IPS DF 6.9 (cell line): ENCODE data around the gene PTPRD.

ENCODE experiments used
- DNase-seq: peaks from one replicate; pipeline ENCODE4 v3.0.0-alpha.2; 2013; ENCODE audit warnings: low read depth, low spot score
- H3K27ac ChIP-seq: one replicate; pipeline ENCODE4 v1.5.1; 2013; ENCODE audit warnings: low read length, control low read depth
- H3K27me3 ChIP-seq: 2 replicates; pipeline ENCODE4 v1.6.1; 2013; ENCODE audit warnings: mild to moderate bottlenecking, low read length; ENCODE audit not compliant: control insufficient read depth, insufficient read depth
- H3K36me3 ChIP-seq: 2 replicates; pipeline ENCODE4 v1.6.1; 2013; ENCODE audit warnings: low read length; ENCODE audit not compliant: control insufficient read depth, insufficient read depth
- H3K4me1 ChIP-seq: 2 replicates; pipeline ENCODE4 v1.6.1; 2013; ENCODE audit warnings: low read length; ENCODE audit not compliant: control insufficient read depth, insufficient read depth
- H3K4me3 ChIP-seq: 2 replicates; pipeline ENCODE4 v1.5.1; 2013; ENCODE audit warnings: mild to moderate bottlenecking, low read length
- H3K9me3 ChIP-seq: 2 replicates; pipeline ENCODE4 v1.6.1; 2013; ENCODE audit warnings: low read length, inconsistent platforms; ENCODE audit not compliant: control insufficient read depth, insufficient read depth
- WGBS: extraction: QIAGEN DNeasy Blood & Tissue Kit; methylation state at CpG from one replicate; pipeline ENCODE4 v1.1.7; 2013; ENCODE audit warnings: mixed read lengths, missing lambda C conversion rate; ENCODE audit not compliant: insufficient read length, insufficient coverage; 5-methylcytosine and 5-hydroxymethylcytosine counted together

Gene PTPRD

DNA sequence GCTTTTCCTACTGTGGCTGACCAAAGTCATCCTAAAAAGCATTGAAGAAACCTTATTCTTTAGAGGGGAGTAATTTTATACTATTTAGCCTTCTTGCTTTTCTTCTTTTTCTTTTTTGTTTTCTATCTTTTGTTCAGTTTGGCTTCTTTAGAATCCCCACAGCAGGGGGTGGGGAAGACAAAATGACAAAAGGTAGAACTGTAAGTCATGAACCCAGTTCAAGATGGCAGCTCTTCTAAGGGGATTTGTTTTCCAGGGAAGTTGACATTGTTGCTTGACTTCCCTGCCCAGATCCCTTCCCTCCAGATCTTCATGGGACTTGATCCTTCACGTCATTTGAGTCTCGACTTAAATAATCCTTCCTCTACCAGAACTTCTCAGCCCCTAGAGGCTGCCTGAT lies 2120.8 kb downstream of the PTPRD start:
- H3K36me3 ChIP-seq = no peaks in the 10 kb centered on the region
- DNase-seq = no peak
- H3K4me3 ChIP-seq = no peak overlapping the region
- no peaks in the 10 kb centered on the region for H3K4me1 ChIP-seq
- no peaks in the 10 kb centered on the region for H3K27me3 ChIP-seq
- no peak overlapping the region for H3K27ac ChIP-seq
- no peaks in the 10 kb centered on the region for H3K9me3 ChIP-seq
- no CpG with 5 or more reads among the region's 2 CpGs for WGBS

DNA sequence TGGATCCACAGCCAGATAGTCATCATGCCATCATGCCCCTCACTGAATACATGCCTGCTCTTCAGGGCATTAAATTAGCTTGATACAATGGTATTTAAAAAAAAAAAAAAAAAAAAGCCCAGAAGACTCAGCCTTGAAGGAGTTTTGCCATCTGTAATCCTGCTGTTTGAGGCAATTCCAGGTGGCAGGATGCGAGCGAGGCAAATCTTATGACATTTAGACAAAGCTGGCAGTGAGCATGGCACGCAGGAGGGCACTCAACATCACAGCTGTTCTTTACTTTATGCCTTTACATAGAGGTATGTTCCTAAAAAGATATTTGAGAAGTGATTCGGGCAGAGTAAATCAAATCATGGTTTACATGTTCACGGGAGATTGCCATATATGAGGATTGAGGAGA lies 2121.2 kb downstream of the PTPRD start:
- no peak for DNase-seq
- Histone ChIP-seq H3K4me1 (no peaks in the 10 kb centered on the region), H3K4me3 (no peak overlapping the region), H3K9me3 (no peaks in the 10 kb centered on the region), H3K27ac (no peak overlapping the region), H3K36me3 (no peaks in the 10 kb centered on the region), H3K27me3 (no peaks in the 10 kb centered on the region)
- WGBS = no CpG with 5 or more reads among the region's 5 CpGs

DNA sequence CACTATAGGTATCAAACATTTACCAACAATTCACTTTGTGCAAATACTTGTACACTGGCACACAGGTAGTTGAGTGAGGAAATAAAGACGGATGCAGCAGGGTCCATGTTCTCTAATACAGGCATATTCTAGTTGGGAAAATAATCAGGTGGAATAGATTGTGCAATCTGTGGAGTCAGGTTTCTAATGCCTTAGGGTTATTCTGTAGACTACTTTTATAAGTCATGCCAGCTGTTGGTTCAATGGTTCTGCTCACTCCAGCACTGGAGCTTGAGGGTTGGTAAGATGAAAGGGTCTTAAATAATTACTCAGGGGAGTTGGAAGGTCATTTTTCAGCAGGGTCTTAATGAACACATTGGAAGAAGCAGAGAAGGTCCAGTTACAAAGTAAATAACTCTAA lies 2123.0 kb downstream of the PTPRD start:
- no CpG with 5 or more reads among the region's 1 CpG for WGBS

DNA sequence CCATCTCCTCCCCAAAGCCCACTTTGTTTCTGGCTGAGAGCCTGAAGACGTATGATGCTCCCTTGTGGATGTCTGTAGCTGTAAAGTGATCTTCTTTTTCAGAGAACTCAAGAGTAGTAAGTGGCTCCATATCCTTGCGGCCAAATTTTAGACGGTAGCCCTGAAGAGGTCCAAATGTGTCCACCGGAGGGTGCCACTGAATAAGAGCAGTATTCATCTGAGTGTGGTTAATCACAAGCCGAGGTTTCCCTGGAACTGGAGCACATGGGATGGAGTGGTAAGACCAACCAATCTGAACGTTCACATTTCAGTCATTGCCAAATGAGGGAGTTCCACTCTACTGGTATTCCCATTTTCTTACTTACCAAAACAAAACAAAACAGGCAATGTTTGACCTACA lies 2126.7 kb downstream of the PTPRD start:
- Histone ChIP-seq H3K27me3 (no peaks in the 10 kb centered on the region), H3K9me3 (no peaks in the 10 kb centered on the region), H3K4me1 (no peaks in the 10 kb centered on the region), H3K36me3 (no peaks in the 10 kb centered on the region), H3K4me3 (no peak overlapping the region), H3K27ac (no peak overlapping the region)
- WGBS = no CpG with 5 or more reads among the region's 6 CpGs
- DNase-seq = peak; percentile 35

More for the DNA sequence above, 2123.0 kb downstream of the PTPRD start:
- Histone ChIP-seq H3K4me3 (no peak overlapping the region), H3K4me1 (no peaks in the 10 kb centered on the region), H3K27ac (no peak overlapping the region), H3K9me3 (no peaks in the 10 kb centered on the region), H3K36me3 (no peaks in the 10 kb centered on the region), H3K27me3 (no peaks in the 10 kb centered on the region)
- no peak for DNase-seq

DNA sequence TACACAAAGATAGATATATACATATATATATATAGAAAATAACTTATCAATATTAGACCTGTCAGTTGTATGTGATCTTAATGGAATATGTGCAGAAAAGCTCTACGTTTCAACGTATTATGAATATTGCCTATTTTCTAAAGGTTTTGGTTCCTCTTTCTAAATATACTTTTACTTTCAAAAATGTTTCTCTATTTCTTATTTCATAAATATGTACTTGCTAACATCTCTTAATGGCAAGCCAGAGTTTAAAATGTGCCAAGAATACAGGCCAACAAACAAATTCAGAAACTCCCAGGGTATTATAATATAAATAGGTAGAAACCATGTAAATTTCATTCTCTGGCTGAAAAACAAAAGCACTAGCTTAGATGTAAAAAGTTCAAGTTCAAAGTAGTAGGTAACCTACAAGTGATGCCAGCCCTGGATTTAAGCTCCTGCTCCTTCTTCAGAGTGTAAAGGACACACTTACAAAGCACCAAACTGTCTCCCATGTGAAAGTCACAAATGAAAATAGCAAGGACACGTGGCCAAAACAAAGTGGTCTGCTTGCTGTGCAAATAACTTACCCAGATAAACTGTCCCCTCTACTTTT lies 2128.1 kb downstream of the PTPRD start:
- WGBS = no CpG with 5 or more reads among the region's 3 CpGs
- no peaks in the 10 kb centered on the region for H3K4me1 ChIP-seq
- H3K27ac ChIP-seq = no peak overlapping the region
- H3K4me3 ChIP-seq = no peak overlapping the region
- no peak for DNase-seq
- H3K27me3 ChIP-seq = no peaks in the 10 kb centered on the region
- H3K9me3 ChIP-seq = no peaks in the 10 kb centered on the region
- no peaks in the 10 kb centered on the region for H3K36me3 ChIP-seq

DNA sequence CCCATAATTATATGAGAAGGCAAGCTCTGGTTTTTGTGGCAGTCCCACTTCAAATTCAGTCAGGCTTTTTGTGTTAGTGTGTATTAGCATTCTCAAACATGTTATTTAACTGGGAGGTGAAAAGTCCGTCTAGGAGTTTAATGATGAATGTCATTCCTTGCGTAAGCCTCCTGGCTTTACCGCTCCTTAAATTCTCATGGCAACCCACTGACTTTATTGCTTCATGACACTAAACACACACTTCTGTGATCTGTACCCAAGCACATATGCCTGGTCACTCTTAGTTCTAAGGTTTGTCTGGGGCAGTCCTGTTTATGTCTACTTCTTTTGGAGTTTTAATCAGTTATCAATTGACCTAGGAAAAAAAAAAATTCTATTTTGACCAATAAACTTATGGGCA lies 2135.4 kb downstream of the PTPRD start:
- Histone ChIP-seq H3K4me1 (peaks cover 2% of the 10 kb centered on the region; the same call in 1 of the 2 replicates), H3K36me3 (no peaks in the 10 kb centered on the region), H3K27me3 (no peaks in the 10 kb centered on the region), H3K4me3 (no peak overlapping the region), H3K9me3 (no peaks in the 10 kb centered on the region), H3K27ac (no peak overlapping the region)
- WGBS = no CpG with 5 or more reads among the region's 3 CpGs
- DNase-seq = no peak

DNA sequence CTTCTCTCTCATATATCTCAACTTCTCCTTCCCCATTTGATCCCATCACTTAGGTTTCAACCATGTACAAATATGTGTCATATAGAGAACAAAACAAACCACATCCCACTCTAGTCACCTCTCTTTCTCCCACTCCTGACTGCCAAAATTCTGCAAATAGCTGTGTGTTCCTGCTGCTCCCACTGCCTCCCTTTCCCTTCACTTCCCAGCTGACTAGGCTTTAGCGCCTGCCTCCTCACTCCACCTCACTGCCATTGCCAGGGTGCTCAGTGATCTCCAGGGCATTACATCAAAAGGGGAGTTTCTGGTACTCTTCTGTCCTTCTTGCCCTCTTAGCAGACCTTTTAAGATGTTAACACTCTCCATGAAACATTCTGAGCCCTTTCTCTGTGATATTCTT lies 2137.9 kb downstream of the PTPRD start:
- Histone ChIP-seq H3K9me3 (no peaks in the 10 kb centered on the region), H3K36me3 (no peaks in the 10 kb centered on the region), H3K4me1 (peaks cover 2% of the 10 kb centered on the region; the same call in 1 of the 2 replicates), H3K4me3 (no peak overlapping the region), H3K27me3 (no peaks in the 10 kb centered on the region), H3K27ac (no peak overlapping the region)
- no peak for DNase-seq
- WGBS = no CpG with 5 or more reads among the region's 1 CpG

DNA sequence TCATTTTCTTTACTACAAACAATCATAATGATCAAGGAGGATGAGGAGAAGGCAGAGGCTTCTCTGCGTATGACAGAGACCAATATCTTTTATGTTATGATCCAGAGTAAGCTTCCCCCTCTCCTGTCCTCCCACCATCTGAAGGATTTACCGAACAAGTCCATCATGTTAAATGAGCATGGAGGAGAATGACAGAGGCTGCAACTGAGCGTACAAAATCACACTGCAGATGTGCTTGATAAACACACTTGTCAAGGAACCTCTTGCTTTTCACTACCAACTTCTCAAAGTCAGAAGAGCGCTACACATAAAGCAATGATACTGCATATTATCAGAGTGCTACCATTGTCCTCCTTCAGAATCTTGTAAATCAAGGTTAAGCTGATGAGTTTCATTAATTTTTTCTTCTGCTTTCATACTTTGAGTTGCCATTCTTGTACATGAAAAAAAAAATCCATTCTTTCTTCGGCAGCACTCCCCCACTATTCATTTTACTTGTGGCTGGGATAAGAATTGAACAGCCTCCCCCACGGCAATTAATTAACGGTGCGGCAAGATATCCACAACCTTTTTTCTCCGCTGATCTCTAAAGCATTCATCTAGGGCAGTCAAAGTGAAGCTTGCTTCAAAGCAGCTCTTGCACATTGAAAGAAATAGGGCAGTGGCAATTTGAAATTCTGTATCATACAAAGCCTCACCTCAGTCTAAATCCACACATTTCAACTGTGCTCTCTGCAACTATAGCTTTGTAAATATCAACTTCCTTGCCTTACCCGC lies 2139.4 kb downstream of the PTPRD start:
- peaks cover 2% of the 10 kb centered on the region; the same call in 1 of the 2 replicates for H3K4me1 ChIP-seq
- DNase-seq = no peak
- H3K27ac ChIP-seq = no peak overlapping the region
- no peaks in the 10 kb centered on the region for H3K27me3 ChIP-seq
- H3K36me3 ChIP-seq = no peaks in the 10 kb centered on the region
- no peak overlapping the region for H3K4me3 ChIP-seq
- WGBS = no CpG with 5 or more reads among the region's 10 CpGs
- no peaks in the 10 kb centered on the region for H3K9me3 ChIP-seq

DNA sequence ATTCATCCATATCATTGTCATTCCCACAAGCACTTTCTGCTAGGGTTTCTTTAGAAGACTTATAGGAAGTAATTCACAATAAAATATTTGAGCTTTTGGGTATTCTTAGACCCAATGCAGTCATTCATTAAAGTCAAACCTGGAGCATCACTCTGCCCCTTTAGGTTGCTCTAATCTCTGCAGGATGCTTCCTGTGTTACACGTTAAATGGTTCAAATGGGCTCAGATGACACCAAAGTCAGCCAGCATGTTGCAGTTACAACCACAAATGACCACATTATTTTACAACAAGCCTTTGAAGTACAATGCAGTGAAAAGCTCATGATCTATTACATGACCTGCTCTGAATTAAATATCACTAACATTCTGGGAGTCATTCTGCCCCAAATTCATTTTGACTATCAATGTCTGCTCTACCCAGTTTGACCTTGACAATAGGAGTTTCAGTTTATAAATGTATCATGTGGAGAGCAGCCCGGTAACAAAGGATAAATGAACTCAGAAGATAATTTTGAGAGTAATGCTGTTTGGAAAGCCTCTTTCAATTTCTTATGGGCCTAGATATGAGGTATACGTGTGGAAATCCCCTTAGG lies 2144.7 kb downstream of the PTPRD start:
- DNase-seq = no peak
- H3K4me3 ChIP-seq = no peak overlapping the region
- H3K36me3 ChIP-seq = no peaks in the 10 kb centered on the region
- no peaks in the 10 kb centered on the region for H3K9me3 ChIP-seq
- H3K27ac ChIP-seq = no peak overlapping the region
- H3K4me1 ChIP-seq = no peaks in the 10 kb centered on the region
- WGBS = no CpG with 5 or more reads among the region's 3 CpGs
- H3K27me3 ChIP-seq = no peaks in the 10 kb centered on the region

DNA sequence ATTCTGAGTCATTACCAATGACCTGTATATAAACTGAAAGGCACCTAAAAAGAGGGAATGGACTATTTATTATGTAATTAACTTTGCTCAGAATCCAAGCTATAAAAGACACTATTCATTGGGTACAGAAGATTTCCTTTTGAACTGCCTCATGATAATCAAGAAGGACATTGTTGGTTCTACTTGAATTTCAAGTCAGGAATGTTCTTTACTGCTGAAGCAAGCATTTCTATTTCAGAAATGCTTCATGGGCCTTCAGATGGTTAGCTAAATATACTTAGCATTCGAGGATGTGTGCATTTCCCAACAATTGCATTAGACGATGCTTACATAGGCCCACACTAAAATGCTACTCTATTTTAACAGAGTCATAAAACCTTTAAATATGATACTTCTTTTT lies 2155.0 kb downstream of the PTPRD start:
- H3K4me1 ChIP-seq = no peaks in the 10 kb centered on the region
- no peaks in the 10 kb centered on the region for H3K36me3 ChIP-seq
- H3K27me3 ChIP-seq = no peaks in the 10 kb centered on the region
- DNase-seq = no peak
- no peaks in the 10 kb centered on the region for H3K9me3 ChIP-seq
- no peak overlapping the region for H3K27ac ChIP-seq
- H3K4me3 ChIP-seq = no peak overlapping the region
- WGBS = no CpG with 5 or more reads among the region's 2 CpGs
